SK-N-SH (cell line): ENCODE measurements around the gene CMTM2.

Source experiments
- CTCF ChIP-seq: fragments of 200-600 bp; sonication (generic); IDR thresholded peaks from 2 replicates; pipeline ENCODE4 v1.6.1; 2017; ENCODE audit warnings: antibody characterized with exemption, mild to moderate bottlenecking, moderate library complexity
- EP300 ChIP-seq, 2 experiments: IDR thresholded peaks; 2 replicates each; pipeline versions ENCODE4 v1.4.0 to v1.6.1; 2012; ENCODE audit warnings: borderline replicate concordance in 1 of 2, low read depth in 1 of 2, low read length in 1 of 2
- EZH2phosphoT487 ChIP-seq: fragments of 200-600 bp; sonication (generic); IDR thresholded peaks from 2 replicates; pipeline ENCODE4 v1.6.1; 2017; ENCODE audit warnings: low read depth, mixed run types, mild to moderate bottlenecking, antibody characterized with exemption, moderate library complexity, borderline replicate concordance

GRCh38 chr16:66596986-66597848 is 18.0 kb downstream of the CMTM2 start:
- TF ChIP-seq EZH2phosphoT487 = no peak
- TF ChIP-seq CTCF = no peak
- TF ChIP-seq EP300 (IDR thresholded peaks at IDR 0.05; ENCODE audit: borderline replicate concordance in 1 of 2, low read depth in 1 of 2, low read length in 1 of 2) = no peak
